T-cell (primary cell): ENCODE measurements around the gene DDX39B. TPM values are rescaled to one million over a fixed set of nuclear protein-coding genes. Genes with fewer than 3 reads are reported as not detected.
A peak's percentile ranks its signal among the peaks of the same experiment; 100 is the strongest.

Source experiments
- ATAC-seq, 4 experiments: fragments of 200-7000 bp in 3 of 4; fragments of 150-1000 bp in 1 of 4; cut with Tn5 transposase; replicated peaks in 1 of 4; 1 replicate in 3 of 4; 2 replicates in 1 of 4; pipeline ENCODE4 v1.10.0; 2021; ENCODE audit warnings: moderate library complexity in 3 of 4, mild to moderate bottlenecking in 2 of 4, moderate number of reproducible peaks in 1 of 4
- CTCF ChIA-PET, 2 donors: fragments of 300-600 bp; sonication (Branson Sonifier 250); formaldehyde crosslinking; loops; one replicate each; lab custom pipeline; 2022; ENCODE audit warnings: antibody characterized with exemption in 2 of 2; lab: Charles Lee
- POLR2A ChIA-PET, 2 donors: fragments of 300-600 bp; sonication (Branson Sonifier 250); formaldehyde crosslinking; loops; one replicate each; lab custom pipeline; 2022; ENCODE audit warnings: antibody characterized with exemption in 2 of 2; lab: Charles Lee
- DNase-seq, 35 experiments: peaks; one replicate each; pipeline versions ENCODE4 v3.0.0 to v3.0.0-alpha.2; 2013 to 2023
- H3K27ac ChIP-seq: one replicate; pipeline ENCODE4 v1.5.1; 2013; ENCODE audit warnings: low read length
- H3K27me3 ChIP-seq, 2 experiments: replicated peaks in 1 of 2; 1 replicate in 1 of 2; 2 replicates in 1 of 2; pipeline versions ENCODE4 v1.6.1 to v1.7.0; 2013; ENCODE audit warnings: low read length in 1 of 2, mixed read lengths in 1 of 2; ENCODE audit not compliant: control insufficient read depth in 2 of 2, insufficient read depth in 2 of 2; ENCODE audit errors: extremely low read depth in 1 of 2
- H3K36me3 ChIP-seq, 2 donors: 1 replicate in 1 of 2; 2 replicates in 1 of 2; pipeline versions ENCODE4 v1.6.1 to v1.7.0; 2013; ENCODE audit warnings: low read length in 1 of 2; ENCODE audit not compliant: control insufficient read depth in 2 of 2, insufficient read depth in 1 of 2; ENCODE audit errors: extremely low read depth in 1 of 2
- H3K4me1 ChIP-seq, 2 experiments: 1 replicate in 1 of 2; 2 replicates in 1 of 2; pipeline versions ENCODE4 v1.6.1 to v1.7.0; 2013; ENCODE audit warnings: low read length in 2 of 2, mixed read lengths in 1 of 2; ENCODE audit not compliant: insufficient read depth in 2 of 2, control insufficient read depth in 1 of 2; ENCODE audit errors: extremely low read depth in 1 of 2
- H3K4me3 ChIP-seq, 2 donors: 1 replicate in 1 of 2; 2 replicates in 1 of 2; pipeline versions ENCODE4 v1.5.1 to v1.7.0; 2013; ENCODE audit warnings: mild to moderate bottlenecking in 2 of 2, low read length in 1 of 2, moderate library complexity in 1 of 2; ENCODE audit not compliant: control insufficient read depth in 1 of 2; ENCODE audit errors: extremely low read depth in 1 of 2
- H3K9me3 ChIP-seq: 2 replicates; pipeline ENCODE4 v1.7.0; 2013
- H3K27ac Mint-ChIP-seq, 2 donors: one replicate each; pipeline ENCODE4 v1.8.0; 2020 to 2021; ENCODE audit warnings: mild to moderate bottlenecking in 2 of 2, mixed read lengths in 2 of 2
- H3K27me3 Mint-ChIP-seq, 2 donors: one replicate each; pipeline ENCODE4 v1.8.0; 2021 to 2022; ENCODE audit warnings: mixed read lengths in 2 of 2
- H3K36me3 Mint-ChIP-seq: one replicate; pipeline ENCODE4 v1.8.0; 2021; ENCODE audit warnings: mixed read lengths
- H3K4me1 Mint-ChIP-seq, 3 donors: one replicate each; pipeline ENCODE4 v1.8.0; 2020 to 2022; ENCODE audit warnings: mixed read lengths in 3 of 3, mild to moderate bottlenecking in 1 of 3
- H3K4me3 Mint-ChIP-seq, 3 donors: one replicate each; pipeline ENCODE4 v1.8.0; 2020 to 2022; ENCODE audit warnings: mild to moderate bottlenecking in 3 of 3, mixed read lengths in 3 of 3, moderate library complexity in 3 of 3
- H3K9me3 Mint-ChIP-seq, 3 donors: one replicate each; pipeline ENCODE4 v1.8.0; 2020 to 2022; ENCODE audit warnings: mixed read lengths in 3 of 3
- WGBS: methylation state at CpG from one replicate; pipeline ENCODE4 v1.1.5; 2013; ENCODE audit warnings: missing lambda C conversion rate; ENCODE audit not compliant: insufficient coverage; 5-methylcytosine and 5-hydroxymethylcytosine counted together
- total RNA-seq, 35 experiments: library from RNA in 6 of 35; stranded (reverse) in 6 of 35; fragments of 120-200 nt in 1 of 35; gene quantifications; one replicate each; pipeline versions ENCODE4 v1.2.1 to v1.2.4 and lab custom pipeline; 2013 to 2026

DDX39B gene
- total RNA-seq, 5 donors from 2014 or later (not counting 1 experiment from before 2014, with no cell fraction given): 507 to 669 (median 631) TPM

- no peak for ATAC-seq
- Histone ChIP-seq H3K27ac (peak overlapping the region; percentile 92), H3K9me3 (no peaks in the 10 kb centered on the region), H3K36me3 (peaks cover 0 to 13% of the 10 kb centered on the region in 2 donors), H3K4me1 (peaks cover 53 to 93% of the 10 kb centered on the region in 2 experiments), H3K27me3 (no peaks in the 10 kb centered on the region), H3K4me3 (no peak overlapping the region)
- H3K4me3 Mint-ChIP-seq: peak overlapping the region; percentile 91 to 99 (median 96)
- 88% methylated on average over 9 of the region's 9 CpGs for WGBS
- no peak for DNase-seq
- no peaks in the 10 kb centered on the region for H3K27me3 Mint-ChIP-seq
- CTCF ChIA-PET: interaction anchor here (0.5 to 1.4 kb wide), 7 partner anchors 10 to 164 kb away, joined by 3 to 8 read pairs (median 3); no protein-coding TSS in a partner anchor
- peaks cover 10% of the 10 kb centered on the region for H3K36me3 Mint-ChIP-seq
- POLR2A ChIA-PET: interaction anchor here (0.6 to 1.5 kb wide), 2 partner anchors 18 to 19 kb away, joined by 5 to 6 read pairs; partner anchors contain the start of gene NCR3 (in 1 of the 2)
- peaks cover 94 to 95% (median 94%) of the 10 kb centered on the region in 3 donors for H3K4me1 Mint-ChIP-seq
- peak overlapping the region; percentile 98 to 100 for H3K27ac Mint-ChIP-seq
- no peaks in the 10 kb centered on the region for H3K9me3 Mint-ChIP-seq
These were observed 31.7 kb upstream of the DDX39B start for GRCh38 chr6:31573239-31574105.

DNA sequence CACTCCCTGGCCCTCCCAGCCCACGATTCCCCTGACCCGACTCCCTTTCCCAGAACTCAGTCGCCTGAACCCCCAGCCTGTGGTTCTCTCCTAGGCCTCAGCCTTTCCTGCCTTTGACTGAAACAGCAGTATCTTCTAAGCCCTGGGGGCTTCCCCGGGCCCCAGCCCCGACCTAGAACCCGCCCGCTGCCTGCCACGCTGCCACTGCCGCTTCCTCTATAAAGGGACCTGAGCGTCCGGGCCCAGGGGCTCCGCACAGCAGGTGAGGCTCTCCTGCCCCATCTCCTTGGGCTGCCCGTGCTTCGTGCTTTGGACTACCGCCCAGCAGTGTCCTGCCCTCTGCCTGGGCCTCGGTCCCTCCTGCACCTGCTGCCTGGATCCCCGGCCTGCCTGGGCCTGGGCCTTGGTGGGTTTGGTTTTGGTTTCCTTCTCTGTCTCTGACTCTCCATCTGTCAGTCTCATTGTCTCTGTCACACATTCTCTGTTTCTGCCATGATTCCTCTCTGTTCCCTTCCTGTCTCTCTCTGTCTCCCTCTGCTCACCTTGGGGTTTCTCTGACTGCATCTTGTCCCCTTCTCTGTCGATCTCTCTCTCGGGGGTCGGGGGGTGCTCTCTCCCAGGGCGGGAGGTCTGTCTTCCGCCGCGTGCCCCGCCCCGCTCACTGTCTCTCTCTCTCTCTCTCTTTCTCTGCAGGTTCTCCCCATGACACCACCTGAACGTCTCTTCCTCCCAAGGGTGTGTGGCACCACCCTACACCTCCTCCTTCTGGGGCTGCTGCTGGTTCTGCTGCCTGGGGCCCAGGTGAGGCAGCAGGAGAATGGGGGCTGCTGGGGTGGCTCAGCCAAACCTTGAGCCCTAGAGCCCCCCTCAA lies 30.5 kb upstream of the DDX39B start, which contains the start of gene LTA:
Gene LTA, plus strand, starts transcription at position 249 of the 871 bp plus-strand sequence. Its CDS starts 454 bp downstream, at position 703.
- CTCF ChIA-PET: interaction anchor here in 1 of 2 donors (1.0 to 1.4 kb wide), 2 partner anchors 26 to 31 kb away, joined by 3 read pairs; partner anchors contain the start of gene DDX39B
- POLR2A ChIA-PET: no interaction called here

DNA sequence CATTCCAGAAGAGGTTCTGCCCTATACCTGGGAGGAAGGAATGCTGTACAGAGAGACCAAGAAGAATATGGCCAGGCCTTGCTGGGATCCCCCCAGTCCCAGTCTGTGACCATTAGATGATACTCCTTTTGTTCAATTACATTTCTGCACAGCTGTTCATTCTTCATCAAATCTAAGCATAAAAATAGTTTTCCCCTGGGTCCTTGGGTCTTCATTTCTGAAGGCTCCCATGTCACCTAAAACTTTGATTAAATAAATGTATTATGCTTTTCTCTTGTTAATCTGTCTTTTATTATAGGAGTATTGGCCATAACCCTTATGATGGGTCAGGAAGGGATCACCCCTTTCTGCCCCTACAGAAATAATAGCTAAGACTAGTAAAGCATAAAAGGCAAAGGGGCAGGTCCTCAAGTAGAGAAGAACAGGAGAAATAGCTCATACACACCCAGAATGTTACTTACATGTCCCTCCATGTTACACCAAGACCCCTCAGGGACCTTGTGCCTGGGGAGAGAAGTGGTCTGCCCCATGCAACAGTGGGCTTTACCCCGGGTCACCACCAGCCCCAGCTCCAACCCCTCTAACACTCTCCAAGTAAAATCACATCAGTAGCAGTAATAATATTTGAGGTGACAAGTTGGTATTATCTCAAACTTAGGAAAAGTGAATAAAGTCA lies 28.2 kb upstream of the DDX39B start:
- peaks cover 0 to 4% of the 10 kb centered on the region in 2 donors for H3K36me3 ChIP-seq
- peaks cover 51 to 90% of the 10 kb centered on the region in 2 experiments for H3K4me1 ChIP-seq
- no peaks in the 10 kb centered on the region for H3K9me3 Mint-ChIP-seq
- peak overlapping the region; percentile 94 for H3K27ac ChIP-seq
- H3K9me3 ChIP-seq: no peaks in the 10 kb centered on the region
- H3K4me3 ChIP-seq: no peak overlapping the region
- H3K36me3 Mint-ChIP-seq: peaks cover 4% of the 10 kb centered on the region
- peak overlapping the region; percentile 90 to 91 for H3K27ac Mint-ChIP-seq
- no CpG with 5 or more reads among the region's 1 CpG for WGBS
- H3K4me1 Mint-ChIP-seq: peaks cover 80 to 92% (median 91%) of the 10 kb centered on the region in 3 donors
- POLR2A ChIA-PET: interaction anchor here (0.7 kb wide), 2 partner anchors 9 to 83 kb away, joined by 4 to 5 read pairs; no protein-coding TSS in a partner anchor
- H3K27me3 Mint-ChIP-seq: no peaks in the 10 kb centered on the region
- CTCF ChIA-PET: interaction anchor here (0.8 to 2.9 kb wide), 6 partner anchors 10 to 29 kb away, joined by 3 to 10 read pairs (median 6); partner anchors contain the start of gene LTB (in 1 of the 2)
- DNase-seq (no peak), ATAC-seq (no peak)
- no peak overlapping the region for H3K4me3 Mint-ChIP-seq
- no peaks in the 10 kb centered on the region for H3K27me3 ChIP-seq

More for the DNA sequence above, 30.5 kb upstream of the DDX39B start, which contains the start of gene LTA:
- Histone ChIP-seq H3K27ac (peak within 1 kb of the TSS; percentile 92), H3K4me1 (peaks cover 62 to 93% of the 10 kb centered on the region in 2 experiments), H3K9me3 (no peaks in the 10 kb centered on the region), H3K36me3 (peaks cover 0 to 2% of the 10 kb centered on the region in 2 donors), H3K27me3 (no peaks in the 10 kb centered on the region), H3K4me3 (peak within 1 kb of the TSS; percentile 51 to 65)
- Mint-ChIP-seq H3K9me3 (no peaks in the 10 kb centered on the region), H3K36me3 (peaks cover 7% of the 10 kb centered on the region), H3K4me1 (peaks cover 96 to 99% (median 97%) of the 10 kb centered on the region in 3 donors), H3K27me3 (no peaks in the 10 kb centered on the region), H3K27ac (peak within 1 kb of the TSS; percentile 98 to 100), H3K4me3 (peak within 1 kb of the TSS; percentile 91 to 99 (median 96))
- 0% methylated on average over 18 of the region's 27 CpGs for WGBS
- peak in 34 of 35 experiments; percentile 58 to 86 (median 78) for DNase-seq
- peak; percentile 71 to 75 (median 72) for ATAC-seq

DNA sequence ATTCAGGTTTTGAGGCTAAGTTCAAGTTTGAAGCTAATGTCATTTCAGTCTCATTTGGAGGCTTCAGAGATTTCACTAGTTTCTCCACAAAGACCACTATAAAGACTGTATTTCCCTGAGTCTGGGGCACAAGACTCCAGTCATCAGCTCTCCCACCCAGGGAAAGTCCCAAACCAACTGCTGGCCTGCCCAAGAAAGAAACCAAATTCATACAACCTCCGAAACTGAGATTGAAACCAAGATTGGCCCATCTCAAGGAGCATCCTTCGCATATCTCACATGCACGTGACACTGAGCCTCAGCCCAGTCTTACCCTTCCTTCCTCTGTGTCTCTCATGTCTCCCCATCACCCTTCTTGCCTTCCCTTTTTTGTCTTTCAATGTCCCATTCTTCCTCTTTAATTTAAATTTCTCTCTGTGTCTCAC lies 26.7 kb upstream of the DDX39B start:
- peaks cover 46 to 76% of the 10 kb centered on the region in 2 experiments for H3K4me1 ChIP-seq
- 0% methylated on average over 3 of the region's 3 CpGs for WGBS
- no peaks in the 10 kb centered on the region for H3K9me3 Mint-ChIP-seq

More for the DNA sequence above, 26.7 kb upstream of the DDX39B start:
- POLR2A ChIA-PET: interaction anchor here (0.7 to 1.4 kb wide), 3 partner anchors 12 to 27 kb away, joined by 3 read pairs; partner anchors contain the start of gene DDX39B (in 1 of the 2)
- H3K4me1 Mint-ChIP-seq: peaks cover 74 to 88% (median 85%) of the 10 kb centered on the region in 3 donors
- ATAC-seq (peak; percentile 54 to 71 (median 56)), DNase-seq (peak in 34 of 35 experiments; percentile 30 to 94 (median 66))
- H3K27ac ChIP-seq: peak overlapping the region; percentile 94
- peak overlapping the region; percentile 90 to 91 for H3K27ac Mint-ChIP-seq
- H3K36me3 ChIP-seq: peaks cover 0 to 8% of the 10 kb centered on the region in 2 donors
- CTCF ChIA-PET: interaction anchor here (1.0 to 2.9 kb wide), 8 partner anchors 9 to 30 kb away, joined by 3 to 10 read pairs (median 6); partner anchors contain the start of genes DDX39B (in 1 of the 2) and LTB (in 1 of the 2)
- no peak overlapping the region for H3K4me3 ChIP-seq
- no peaks in the 10 kb centered on the region for H3K9me3 ChIP-seq
- peaks cover 12% of the 10 kb centered on the region for H3K36me3 Mint-ChIP-seq
- H3K27me3 Mint-ChIP-seq: no peaks in the 10 kb centered on the region
- H3K27me3 ChIP-seq: no peaks in the 10 kb centered on the region
- peak overlapping the region in 2 of 3 donors; percentile 19 to 69 for H3K4me3 Mint-ChIP-seq
